Measurements from ENCODE around the gene CBLB.

CBLB gene

GRCh38 chr3:105906836-105907235 is 38.0 kb upstream of the CBLB start:
- no peak overlapping the region for H3K4me3 ChIP-seq (ENCODE audit: low read depth, low read length)
- TF ChIP-seq, protein P1, sequence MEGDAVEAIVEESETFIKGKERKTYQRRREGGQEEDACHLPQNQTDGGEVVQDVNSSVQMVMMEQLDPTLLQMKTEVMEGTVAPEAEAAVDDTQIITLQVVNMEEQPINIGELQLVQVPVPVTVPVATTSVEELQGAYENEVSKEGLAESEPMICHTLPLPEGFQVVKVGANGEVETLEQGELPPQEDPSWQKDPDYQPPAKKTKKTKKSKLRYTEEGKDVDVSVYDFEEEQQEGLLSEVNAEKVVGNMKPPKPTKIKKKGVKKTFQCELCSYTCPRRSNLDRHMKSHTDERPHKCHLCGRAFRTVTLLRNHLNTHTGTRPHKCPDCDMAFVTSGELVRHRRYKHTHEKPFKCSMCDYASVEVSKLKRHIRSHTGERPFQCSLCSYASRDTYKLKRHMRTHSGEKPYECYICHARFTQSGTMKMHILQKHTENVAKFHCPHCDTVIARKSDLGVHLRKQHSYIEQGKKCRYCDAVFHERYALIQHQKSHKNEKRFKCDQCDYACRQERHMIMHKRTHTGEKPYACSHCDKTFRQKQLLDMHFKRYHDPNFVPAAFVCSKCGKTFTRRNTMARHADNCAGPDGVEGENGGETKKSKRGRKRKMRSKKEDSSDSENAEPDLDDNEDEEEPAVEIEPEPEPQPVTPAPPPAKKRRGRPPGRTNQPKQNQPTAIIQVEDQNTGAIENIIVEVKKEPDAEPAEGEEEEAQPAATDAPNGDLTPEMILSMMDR (IDR thresholded peaks at IDR 0.05; ENCODE audit: low read depth, low read length, missing control alignments): no peak
- DNase-seq (ENCODE audit: low read depth): no peak

- DNase-seq (ENCODE audit: low read depth): no peak
- TF ChIP-seq, protein P1 (IDR thresholded peaks at IDR 0.05; ENCODE audit: low read depth, low read length, missing control alignments): no peak
- H3K4me3 ChIP-seq (ENCODE audit: low read depth, low read length): no peak overlapping the region
These were observed 37.5 kb upstream of the CBLB start for GRCh38 chr3:105906345-105906744.

DNA sequence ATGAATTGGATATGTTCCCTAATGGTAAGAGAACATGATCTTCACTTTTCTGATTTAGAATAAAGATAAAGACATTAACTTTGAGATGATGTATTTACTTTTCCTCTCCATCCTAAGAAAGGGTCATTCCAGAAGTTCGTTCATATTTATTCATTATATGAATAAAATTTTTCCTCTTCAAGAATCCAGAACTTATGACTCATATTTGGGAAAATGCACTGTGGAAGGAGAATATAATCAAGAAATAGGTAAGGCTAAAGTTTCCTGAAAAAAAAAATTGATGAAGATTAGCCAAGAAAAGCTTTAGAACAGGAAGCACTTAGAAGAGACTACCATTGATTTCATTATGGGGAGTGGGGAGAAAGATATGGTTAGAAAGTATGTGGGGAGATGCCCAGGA is 36.5 kb upstream of the CBLB start:
- TF ChIP-seq, protein P1 (IDR thresholded peaks at IDR 0.05; ENCODE audit: low read depth, low read length, missing control alignments): no peak

GRCh38 chr3:105904678-105905284 is 36.0 kb upstream of the CBLB start:
- DNase-seq (ENCODE audit: low read depth): no peak
- H3K4me3 ChIP-seq (ENCODE audit: low read depth, low read length): no peak overlapping the region
- TF ChIP-seq, protein P1 (IDR thresholded peaks at IDR 0.05; ENCODE audit: low read depth, low read length, missing control alignments): no peak

More for the DNA sequence above, 36.5 kb upstream of the CBLB start:
- H3K4me3 ChIP-seq (ENCODE audit: low read depth, low read length): no peak overlapping the region
- no peak for DNase-seq (ENCODE audit: low read depth)

DNA sequence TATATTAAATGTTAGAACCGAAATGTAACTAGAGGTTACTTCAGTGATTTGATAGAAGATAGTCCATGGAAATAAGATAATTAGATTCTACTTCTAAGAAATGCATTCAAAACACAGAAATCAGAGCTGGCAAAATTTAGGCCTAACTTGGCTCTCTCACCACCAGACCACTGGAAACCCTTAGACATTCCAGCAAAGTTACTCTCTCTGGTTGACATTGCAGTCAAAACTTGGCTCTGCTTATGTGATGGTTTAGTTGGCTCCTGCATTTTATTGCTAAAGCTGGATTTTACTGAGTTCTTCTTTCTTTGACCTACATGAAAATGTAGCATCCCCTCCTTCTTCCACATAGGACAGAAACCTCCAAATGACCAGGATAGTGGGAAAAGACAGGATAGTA is 35.4 kb upstream of the CBLB start:
- no peak for DNase-seq (ENCODE audit: low read depth)
- H3K4me3 ChIP-seq (ENCODE audit: low read depth, low read length): no peak overlapping the region
- TF ChIP-seq, protein P1 (IDR thresholded peaks at IDR 0.05; ENCODE audit: low read depth, low read length, missing control alignments): no peak

DNA sequence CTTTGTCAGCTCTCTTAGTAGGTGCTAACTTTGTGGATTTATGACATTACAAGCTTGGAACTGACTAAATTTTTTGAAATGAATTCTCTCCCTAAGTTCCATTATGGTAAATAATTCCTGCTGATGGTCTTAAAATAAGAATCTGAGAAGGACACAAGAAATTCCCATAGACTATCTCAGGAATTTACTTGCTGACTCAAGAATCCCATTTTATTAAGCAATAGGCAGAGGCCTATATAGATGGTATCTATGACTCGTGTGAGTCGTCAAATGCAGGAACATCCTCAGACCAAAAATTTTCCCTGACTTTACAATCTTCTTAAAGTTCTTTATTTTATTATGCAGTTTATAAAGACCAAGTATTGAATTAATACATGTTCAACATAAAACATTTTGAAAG is 30.7 kb upstream of the CBLB start:
- TF ChIP-seq, protein P1 (IDR thresholded peaks at IDR 0.05; ENCODE audit: low read depth, low read length, missing control alignments): no peak
- H3K4me3 ChIP-seq (ENCODE audit: low read depth, low read length): no peak overlapping the region
- DNase-seq (ENCODE audit: low read depth): no peak

GRCh38 chr3:105891101-105891500 is 22.3 kb upstream of the CBLB start:
- TF ChIP-seq, protein P1 (IDR thresholded peaks at IDR 0.05; ENCODE audit: low read depth, low read length, missing control alignments): no peak
- no peak for DNase-seq (ENCODE audit: low read depth)
- no peak overlapping the region for H3K4me3 ChIP-seq (ENCODE audit: low read depth, low read length)

All from GM12864 (cell line).